AG09309 (cell line): ENCODE measurements around the gene RBFA.

Experiments
- DNase-seq: peaks from one replicate; pipeline ENCODE4 v3.0.0-alpha.2; 2010; ENCODE audit warnings: low read depth
- H3K4me3 ChIP-seq: 2 replicates; pipeline ENCODE4 v1.5.1; 2011; ENCODE audit warnings: mild to moderate bottlenecking, low read depth, low read length, moderate library complexity; ENCODE audit not compliant: control insufficient read depth
- TF ChIP-seq, protein P1 (sequence below): IDR thresholded peaks from 2 replicates; pipeline ENCODE4 v1.5.1; 2011; ENCODE audit warnings: mild to moderate bottlenecking, low read depth, low read length, inconsistent platforms; ENCODE audit not compliant: insufficient read depth, control insufficient read depth; ENCODE audit errors: missing control alignments

The RBFA gene

DNA sequence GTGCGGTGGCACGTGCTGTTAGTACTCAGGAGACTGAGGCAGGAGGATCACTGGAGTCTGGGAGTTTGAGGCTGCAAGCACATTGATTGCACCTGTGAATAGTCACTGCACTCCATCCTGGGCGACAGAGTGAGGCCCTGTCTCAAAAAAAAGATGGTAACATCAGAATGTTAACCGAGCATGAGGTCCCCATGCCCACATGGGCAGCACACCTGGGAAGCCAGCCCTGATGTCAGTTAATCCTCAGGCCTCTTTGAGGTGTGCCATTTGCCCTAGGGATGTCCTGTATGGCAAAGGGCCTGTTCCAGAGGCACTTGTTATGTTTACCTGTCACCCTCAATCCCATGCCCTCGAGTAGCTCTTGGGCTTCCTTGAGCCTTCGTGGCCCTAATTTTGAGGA lies 16.6 kb downstream of the RBFA start:
- TF ChIP-seq, protein P1, sequence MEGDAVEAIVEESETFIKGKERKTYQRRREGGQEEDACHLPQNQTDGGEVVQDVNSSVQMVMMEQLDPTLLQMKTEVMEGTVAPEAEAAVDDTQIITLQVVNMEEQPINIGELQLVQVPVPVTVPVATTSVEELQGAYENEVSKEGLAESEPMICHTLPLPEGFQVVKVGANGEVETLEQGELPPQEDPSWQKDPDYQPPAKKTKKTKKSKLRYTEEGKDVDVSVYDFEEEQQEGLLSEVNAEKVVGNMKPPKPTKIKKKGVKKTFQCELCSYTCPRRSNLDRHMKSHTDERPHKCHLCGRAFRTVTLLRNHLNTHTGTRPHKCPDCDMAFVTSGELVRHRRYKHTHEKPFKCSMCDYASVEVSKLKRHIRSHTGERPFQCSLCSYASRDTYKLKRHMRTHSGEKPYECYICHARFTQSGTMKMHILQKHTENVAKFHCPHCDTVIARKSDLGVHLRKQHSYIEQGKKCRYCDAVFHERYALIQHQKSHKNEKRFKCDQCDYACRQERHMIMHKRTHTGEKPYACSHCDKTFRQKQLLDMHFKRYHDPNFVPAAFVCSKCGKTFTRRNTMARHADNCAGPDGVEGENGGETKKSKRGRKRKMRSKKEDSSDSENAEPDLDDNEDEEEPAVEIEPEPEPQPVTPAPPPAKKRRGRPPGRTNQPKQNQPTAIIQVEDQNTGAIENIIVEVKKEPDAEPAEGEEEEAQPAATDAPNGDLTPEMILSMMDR = no peak
- DNase-seq = no peak
- no peak overlapping the region for H3K4me3 ChIP-seq

DNA sequence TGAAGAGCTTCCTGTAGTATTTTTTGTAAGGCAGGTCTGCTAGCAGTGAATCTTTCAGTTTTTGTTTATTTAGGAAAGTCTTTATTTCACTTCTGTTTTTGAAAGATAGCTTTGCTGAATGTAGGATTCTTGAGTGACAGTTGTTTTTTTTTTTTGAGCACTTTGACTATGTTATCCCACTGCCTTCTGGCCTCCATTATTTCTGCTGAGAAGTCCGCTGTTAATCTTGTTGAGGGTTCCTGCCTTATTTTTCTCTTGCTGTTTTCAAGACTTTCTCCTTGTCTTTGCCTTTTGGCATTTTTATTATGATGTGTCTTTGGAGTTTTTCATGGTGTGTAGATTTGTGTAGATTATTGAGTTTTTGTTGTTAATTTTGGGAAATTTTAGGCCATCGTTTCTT lies 21.9 kb downstream of the RBFA start:
- H3K4me3 ChIP-seq = no peak overlapping the region
- TF ChIP-seq, protein P1 = no peak
- no peak for DNase-seq

DNA sequence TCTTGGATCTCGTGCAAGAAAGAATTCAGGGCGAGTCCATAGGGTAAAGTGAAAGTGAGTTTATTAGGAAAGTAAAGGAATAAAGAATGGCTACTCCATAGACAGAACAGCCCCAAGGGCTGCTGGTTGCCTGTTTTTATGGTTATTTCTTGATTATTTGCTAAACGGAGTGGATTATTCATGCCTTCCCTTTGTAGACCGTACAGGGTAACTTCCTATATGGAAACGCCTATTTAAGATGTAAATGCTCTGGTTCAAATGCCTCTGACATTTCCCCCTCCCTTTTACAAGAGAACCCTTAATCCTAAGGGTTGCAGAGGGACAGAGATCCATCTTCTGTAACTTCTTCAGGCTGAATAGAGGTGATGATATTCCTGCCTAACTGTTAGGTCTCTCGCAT lies 25.7 kb downstream of the RBFA start:
- TF ChIP-seq, protein P1 = no peak
- DNase-seq = no peak
- H3K4me3 ChIP-seq = no peak overlapping the region

DNA sequence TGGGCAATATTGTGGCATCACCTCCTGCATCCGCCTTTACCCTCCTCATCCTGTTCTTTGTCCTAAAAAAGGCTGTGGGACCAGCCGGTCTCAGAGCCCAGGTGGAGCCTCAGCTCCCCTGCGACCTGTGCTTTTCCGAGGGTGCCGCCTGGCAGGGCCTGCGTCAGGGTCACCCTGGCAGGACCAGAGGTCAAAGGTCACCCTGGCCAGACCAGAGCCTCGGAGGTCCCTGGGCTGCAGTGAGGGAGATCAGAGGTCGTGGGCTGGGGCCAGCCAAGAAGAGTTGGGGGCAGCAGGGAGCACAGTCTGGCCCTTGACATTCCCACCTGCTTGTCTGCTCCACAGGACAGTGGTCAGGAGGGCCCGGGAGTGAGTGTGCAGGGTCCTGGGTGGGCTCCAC lies 31.5 kb downstream of the RBFA start:
- TF ChIP-seq, protein P1 = no peak
- no peak overlapping the region for H3K4me3 ChIP-seq
- no peak for DNase-seq

DNA sequence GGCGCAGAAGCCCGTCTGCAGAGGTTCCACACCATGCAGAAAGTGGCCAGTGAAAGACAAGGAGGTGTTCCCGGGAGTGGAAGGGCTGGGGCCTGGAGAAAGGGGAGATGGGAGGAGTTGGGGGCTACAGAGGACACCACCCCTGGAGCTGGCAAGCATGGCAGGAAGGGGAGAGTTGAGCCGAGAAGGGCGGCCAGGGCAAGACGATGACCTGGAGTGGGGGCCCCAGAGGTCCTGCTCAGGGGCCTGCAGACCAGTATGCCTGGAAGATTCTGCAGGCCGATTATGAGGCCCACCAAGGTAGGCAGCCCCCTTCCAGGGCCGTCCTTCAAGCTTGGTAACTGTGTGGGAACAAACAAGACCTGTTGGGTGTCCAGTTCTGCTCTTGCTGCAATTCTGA lies 33.1 kb downstream of the RBFA start:
- TF ChIP-seq, protein P1 = no peak
- no peak overlapping the region for H3K4me3 ChIP-seq
- no peak for DNase-seq

DNA sequence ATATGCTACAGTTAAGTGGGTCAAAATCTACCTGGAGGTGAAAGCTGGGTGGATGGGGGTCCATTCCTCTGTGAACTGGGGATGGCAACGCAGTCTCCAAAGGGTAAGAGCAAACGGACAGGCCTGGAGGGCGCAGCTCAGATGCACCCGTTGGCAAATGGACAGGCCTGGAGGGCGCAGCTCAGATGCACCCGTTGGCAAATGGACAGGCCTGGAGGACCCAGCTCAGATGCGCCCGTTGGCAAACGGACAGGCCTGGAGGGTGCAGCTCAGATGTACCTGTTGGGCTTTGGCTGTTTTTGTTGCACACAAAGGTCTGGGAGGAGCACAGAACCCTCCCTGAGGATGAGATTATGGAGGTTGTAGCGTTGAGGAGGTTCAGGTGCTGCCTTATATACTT lies 33.7 kb downstream of the RBFA start:
- DNase-seq = no peak
- TF ChIP-seq, protein P1 = no peak
- H3K4me3 ChIP-seq = no peak overlapping the region
